ENCODE results near the gene GRK5.

GRCh38 chr10:119305860-119306513 is 98.6 kb downstream of the GRK5 start:
- TF ChIP-seq, protein P1, sequence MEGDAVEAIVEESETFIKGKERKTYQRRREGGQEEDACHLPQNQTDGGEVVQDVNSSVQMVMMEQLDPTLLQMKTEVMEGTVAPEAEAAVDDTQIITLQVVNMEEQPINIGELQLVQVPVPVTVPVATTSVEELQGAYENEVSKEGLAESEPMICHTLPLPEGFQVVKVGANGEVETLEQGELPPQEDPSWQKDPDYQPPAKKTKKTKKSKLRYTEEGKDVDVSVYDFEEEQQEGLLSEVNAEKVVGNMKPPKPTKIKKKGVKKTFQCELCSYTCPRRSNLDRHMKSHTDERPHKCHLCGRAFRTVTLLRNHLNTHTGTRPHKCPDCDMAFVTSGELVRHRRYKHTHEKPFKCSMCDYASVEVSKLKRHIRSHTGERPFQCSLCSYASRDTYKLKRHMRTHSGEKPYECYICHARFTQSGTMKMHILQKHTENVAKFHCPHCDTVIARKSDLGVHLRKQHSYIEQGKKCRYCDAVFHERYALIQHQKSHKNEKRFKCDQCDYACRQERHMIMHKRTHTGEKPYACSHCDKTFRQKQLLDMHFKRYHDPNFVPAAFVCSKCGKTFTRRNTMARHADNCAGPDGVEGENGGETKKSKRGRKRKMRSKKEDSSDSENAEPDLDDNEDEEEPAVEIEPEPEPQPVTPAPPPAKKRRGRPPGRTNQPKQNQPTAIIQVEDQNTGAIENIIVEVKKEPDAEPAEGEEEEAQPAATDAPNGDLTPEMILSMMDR (IDR thresholded peaks at IDR 0.05) = no peak
- TF ChIP-seq POLR2AphosphoS5 (IDR thresholded peaks at IDR 0.05; ENCODE audit: low read depth, low read length) (peak; percentile 73), TCF7L2 (IDR thresholded peaks at IDR 0.05; ENCODE audit: low read depth, low read length) (no peak)

All from Panc1 (cell line).